NCI-H2107 treated with DMSO at 0.1 percent for 48 hours (cell line): ENCODE data around the gene GALNT3.

Experiments
- DNase-seq: peaks from one replicate; lab custom pipeline; 2025; ENCODE audit not compliant: unreplicated experiment; lab: John Stamatoyannopoulos, UW

GALNT3 gene

GRCh38 chr2:165793779-165794535 is at the start of gene GALNT3:
GALNT3 (minus strand) TSS chr2:165794247; CDS start chr2:165770700, 23,547 bp downstream.
- DNase-seq, result peak; percentile 57

- peak; percentile 91 for DNase-seq
These were observed 49.3 kb upstream of the GALNT3 start for GRCh38 chr2:165843351-165843750.

- DNase-seq, result no peak
These were observed 46.4 kb upstream of the GALNT3 start for GRCh38 chr2:165840333-165840958.

DNA sequence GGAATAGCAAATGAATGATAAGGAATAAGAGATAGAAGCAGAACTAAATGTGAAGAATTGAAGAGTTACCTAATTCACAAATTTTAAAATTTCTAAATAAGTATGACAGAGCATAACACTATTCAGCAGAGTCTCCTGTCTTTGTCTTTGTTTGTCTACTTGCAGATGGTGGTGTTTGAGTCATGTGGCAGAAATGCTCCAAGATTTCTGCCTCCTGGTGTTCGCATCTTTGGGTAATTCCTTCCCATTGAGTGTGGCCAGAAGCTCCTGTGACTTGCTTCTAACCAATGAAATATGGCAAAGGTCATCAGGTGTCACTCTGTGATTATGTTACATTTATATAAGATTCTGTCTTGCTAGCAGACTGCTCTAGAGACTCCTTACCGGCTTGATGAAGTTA is 45.6 kb upstream of the GALNT3 start:
- DNase-seq, result no peak

DNA sequence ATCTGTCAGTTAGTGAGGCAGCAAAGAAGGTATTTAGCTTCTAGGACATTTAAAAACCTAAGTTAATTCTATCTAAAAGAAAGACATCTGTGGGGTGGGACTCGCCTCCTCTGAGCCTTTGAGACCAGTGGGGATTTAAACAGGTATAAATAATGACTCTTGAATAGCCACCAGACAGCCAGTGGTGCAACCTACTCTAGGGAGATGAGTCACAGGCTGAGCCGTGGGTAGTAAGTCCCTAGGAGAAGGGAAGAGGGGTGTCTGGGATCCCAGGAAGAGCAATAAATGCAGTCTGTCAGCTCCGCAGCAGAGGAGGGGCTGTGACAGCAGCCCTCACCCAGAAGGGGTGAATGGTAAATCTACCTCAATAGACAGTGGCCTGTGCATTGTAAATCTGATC is 43.1 kb upstream of the GALNT3 start:
- DNase-seq, result no peak

- DNase-seq, result no peak
These were observed 41.3 kb upstream of the GALNT3 start for GRCh38 chr2:165835363-165835762.

DNA sequence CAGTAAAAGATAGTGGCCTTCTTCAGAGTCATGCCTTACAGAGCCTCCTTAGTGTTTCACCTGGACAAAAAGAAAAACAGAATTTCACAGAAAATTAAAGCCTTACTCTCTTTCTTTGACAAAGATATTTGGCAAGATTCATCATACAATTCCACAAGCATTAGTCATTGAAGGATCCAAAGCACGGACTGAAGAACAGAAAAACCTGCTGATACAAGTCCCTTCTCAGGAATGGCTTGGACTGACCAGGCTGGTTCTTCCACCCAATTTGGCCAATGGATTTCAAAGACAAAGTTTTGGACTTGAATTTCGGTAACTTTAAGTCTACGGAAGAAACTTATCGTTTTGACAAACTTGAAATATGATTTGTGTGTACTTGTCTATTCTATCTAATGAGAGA is 39.1 kb upstream of the GALNT3 start:
- DNase-seq, result no peak

GRCh38 chr2:165827921-165828276 is 33.9 kb upstream of the GALNT3 start:
- peak; percentile 12 for DNase-seq

- DNase-seq, result no peak
These were observed 33.2 kb upstream of the GALNT3 start for GRCh38 chr2:165827016-165827920.

GRCh38 chr2:165825041-165825440 is 31.0 kb upstream of the GALNT3 start:
- peak; percentile 88 for DNase-seq

DNA sequence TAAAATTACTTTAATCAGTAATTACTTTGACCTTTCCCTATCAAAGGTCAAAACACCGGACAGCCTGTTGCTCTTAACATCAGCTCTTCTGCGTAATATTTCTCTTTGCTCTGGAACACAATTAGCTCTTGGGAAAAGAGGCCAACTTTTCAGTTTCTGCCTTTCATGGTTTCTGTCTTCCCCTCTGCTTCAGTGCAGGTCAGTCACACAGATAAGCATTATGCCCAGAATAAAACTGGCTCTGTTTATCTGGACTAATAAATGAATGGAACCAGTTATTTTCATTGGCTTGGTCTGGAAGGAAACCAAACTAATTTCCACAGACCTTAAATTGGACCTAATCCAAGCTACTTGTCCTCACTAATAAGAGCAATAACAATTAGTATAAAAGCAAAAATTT is 26.2 kb upstream of the GALNT3 start:
- no peak for DNase-seq

GRCh38 chr2:165818920-165819319 is 24.9 kb upstream of the GALNT3 start:
- no peak for DNase-seq

DNA sequence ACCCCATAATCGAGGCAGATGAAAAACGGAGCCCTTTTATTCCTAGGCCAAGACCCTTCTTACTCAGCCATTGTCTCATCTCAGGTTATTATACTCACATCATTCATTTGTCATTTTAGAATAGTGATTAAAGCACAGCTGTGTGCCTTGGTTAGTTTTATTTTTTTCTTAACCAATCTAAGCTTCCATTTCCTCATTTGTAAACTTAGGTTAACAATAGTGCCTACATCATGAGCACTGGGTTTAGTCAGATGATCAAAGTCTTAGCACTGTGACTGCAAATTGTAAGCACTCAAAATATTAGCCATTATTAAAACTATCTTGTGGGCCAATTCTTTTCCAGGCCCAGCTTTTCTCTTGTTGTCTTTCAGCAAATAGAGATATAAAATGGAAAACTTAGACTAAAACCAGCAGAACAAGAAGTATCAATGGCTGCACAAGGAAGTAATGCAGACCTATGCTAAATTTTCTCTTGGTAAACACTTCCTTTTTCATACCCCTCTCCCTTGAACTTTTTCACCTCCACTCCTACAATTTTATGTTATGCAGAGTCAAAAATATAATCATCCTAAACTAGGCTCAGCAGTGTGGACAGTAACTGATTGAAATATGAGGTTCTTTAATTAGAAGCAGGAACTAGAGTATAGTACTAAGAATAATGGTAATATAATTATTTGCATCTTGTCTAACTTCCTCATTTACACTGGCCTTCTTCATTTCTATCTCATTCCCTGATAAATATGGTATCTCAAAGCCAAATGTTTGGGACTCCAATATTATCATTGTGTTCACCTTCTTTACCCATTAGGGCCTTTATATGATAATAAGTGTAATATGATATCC is 21.5 kb upstream of the GALNT3 start:
- DNase-seq, result no peak

GRCh38 chr2:165814473-165814872 is 20.4 kb upstream of the GALNT3 start:
- DNase-seq, result no peak

- DNase-seq, result no peak
These were observed 17.7 kb upstream of the GALNT3 start for GRCh38 chr2:165811592-165812370.

DNA sequence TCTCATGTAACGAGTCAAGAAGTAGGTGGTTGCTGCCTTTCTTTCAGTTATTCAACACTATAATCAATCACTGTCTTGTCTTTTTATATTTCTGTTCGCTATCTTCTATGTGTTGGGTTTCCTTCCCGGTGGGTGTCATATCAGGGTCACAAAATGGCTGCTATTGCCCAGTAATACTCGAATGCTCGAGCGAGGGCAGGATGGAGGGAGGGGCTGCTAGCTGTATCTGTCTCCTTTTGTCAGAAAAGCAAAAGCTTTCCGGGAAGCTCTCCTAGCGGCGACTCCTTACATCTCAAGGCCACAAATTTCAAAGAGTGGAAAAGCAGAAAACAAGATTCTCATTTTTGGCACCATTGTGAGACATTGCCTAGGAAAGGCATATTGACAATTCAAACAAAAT is 16.4 kb upstream of the GALNT3 start:
- DNase-seq, result no peak

DNA sequence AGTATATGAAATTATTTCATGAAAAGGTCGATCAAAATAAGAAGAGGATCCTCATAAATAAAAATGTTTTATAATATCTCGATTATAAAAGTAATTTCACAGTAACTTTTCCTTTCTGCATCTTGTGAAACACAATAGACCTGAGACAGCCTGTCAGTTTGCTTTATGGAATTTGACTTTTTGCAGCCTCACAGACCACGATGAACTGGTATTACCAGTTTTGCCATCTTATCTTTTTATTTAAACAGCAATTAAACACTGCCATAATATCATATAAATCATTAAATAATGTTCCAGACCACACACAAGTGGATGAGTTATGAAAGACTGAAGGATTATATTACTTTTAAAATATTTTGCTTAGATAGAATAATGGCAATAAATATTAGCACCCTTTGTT is 10.7 kb upstream of the GALNT3 start:
- DNase-seq, result no peak

GRCh38 chr2:165803123-165803760 is 9.2 kb upstream of the GALNT3 start:
- DNase-seq, result no peak

GRCh38 chr2:165801176-165801575 is 7.1 kb upstream of the GALNT3 start:
- DNase-seq, result no peak
